Astrocyte of the spinal cord (primary cell): ENCODE data around the gene RHBDL2.
"Not testable (repeated sequence)": the region's sequence is repeated elsewhere in the genome, so short reads cannot be mapped to it uniquely, and the experiment has no call there.

ENCODE experiments used
- DNase-seq: peaks from one replicate; pipeline ENCODE4 v3.0.0; 2011; ENCODE audit warnings: low read depth, low spot score
- H3K4me3 ChIP-seq: 2 replicates; pipeline ENCODE4 v1.5.1; 2011; ENCODE audit warnings: low read depth, mild to moderate bottlenecking, low read length, moderate library complexity
- in situ Hi-C: cut with HindIII; loops from 2 replicates; pipeline ENCODE4 v1.10.0; 2017; ENCODE audit warnings: low sequenced_read_pairs
- TF ChIP-seq, protein P1 (sequence below): IDR thresholded peaks from 2 replicates; pipeline ENCODE4 v1.5.1; 2012; ENCODE audit warnings: low read depth, mild to moderate bottlenecking, low read length, inconsistent platforms

The RHBDL2 gene

GRCh38 chr1:38973659-38974437 is 32.2 kb upstream of the RHBDL2 start:
- H3K4me3 ChIP-seq, result no peak overlapping the region

DNA sequence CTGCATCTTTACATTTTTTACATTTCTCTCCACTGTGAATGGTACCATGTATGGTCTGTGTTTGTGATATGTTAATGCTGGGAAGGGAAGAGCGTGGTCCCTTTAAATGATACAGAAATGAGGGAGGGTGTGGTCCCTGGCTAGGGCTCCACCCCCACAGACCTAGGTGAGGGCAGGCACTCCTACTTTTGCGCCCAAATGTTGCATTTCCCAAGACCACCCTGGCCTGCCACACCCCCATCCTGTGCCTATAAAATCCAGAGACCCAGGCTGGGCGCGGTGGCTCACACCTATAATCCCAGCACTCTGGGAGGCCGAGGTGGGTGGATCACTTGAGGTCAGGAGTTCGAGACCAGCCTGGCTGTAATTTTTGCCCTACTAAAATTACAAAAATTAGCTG is 31.5 kb upstream of the RHBDL2 start:
- H3K4me3 ChIP-seq, in situ Hi-C loops, DNase-seq: not testable (repeated sequence)

More at GRCh38 chr1:38973659-38974437, 32.2 kb upstream of the RHBDL2 start:
- no peak for DNase-seq
- TF ChIP-seq, protein P1, sequence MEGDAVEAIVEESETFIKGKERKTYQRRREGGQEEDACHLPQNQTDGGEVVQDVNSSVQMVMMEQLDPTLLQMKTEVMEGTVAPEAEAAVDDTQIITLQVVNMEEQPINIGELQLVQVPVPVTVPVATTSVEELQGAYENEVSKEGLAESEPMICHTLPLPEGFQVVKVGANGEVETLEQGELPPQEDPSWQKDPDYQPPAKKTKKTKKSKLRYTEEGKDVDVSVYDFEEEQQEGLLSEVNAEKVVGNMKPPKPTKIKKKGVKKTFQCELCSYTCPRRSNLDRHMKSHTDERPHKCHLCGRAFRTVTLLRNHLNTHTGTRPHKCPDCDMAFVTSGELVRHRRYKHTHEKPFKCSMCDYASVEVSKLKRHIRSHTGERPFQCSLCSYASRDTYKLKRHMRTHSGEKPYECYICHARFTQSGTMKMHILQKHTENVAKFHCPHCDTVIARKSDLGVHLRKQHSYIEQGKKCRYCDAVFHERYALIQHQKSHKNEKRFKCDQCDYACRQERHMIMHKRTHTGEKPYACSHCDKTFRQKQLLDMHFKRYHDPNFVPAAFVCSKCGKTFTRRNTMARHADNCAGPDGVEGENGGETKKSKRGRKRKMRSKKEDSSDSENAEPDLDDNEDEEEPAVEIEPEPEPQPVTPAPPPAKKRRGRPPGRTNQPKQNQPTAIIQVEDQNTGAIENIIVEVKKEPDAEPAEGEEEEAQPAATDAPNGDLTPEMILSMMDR, result no peak
- in situ Hi-C loops, result no loop called here

DNA sequence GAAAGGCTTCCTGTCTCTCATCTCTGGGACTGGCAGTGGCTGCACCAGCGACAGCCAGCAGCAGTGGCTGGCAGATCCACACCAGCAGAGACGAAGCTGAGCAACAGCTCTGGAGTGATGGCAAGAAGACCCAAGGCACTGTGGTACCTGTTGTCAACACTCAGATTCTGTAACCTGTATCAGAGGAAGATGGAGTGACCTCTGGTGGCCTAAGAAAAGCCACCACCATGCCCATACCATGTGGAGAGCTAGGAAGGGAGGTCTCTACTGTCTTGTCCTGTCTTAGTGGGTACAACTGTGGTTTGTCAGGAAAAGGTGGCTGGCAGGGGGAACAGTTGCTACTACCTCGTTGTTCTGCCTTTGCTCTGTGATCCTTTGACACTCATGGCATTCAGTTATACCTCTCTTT is 22.5 kb upstream of the RHBDL2 start:
- H3K4me3 ChIP-seq, result no peak overlapping the region
- DNase-seq, result no peak
- TF ChIP-seq, protein P1, result no peak
- in situ Hi-C loops, result no loop called here

- no peak overlapping the region for H3K4me3 ChIP-seq
- DNase-seq, result no peak
- TF ChIP-seq, protein P1, result no peak
- in situ Hi-C loops, result no loop called here
These were observed 20.9 kb upstream of the RHBDL2 start for GRCh38 chr1:38962560-38962959.

GRCh38 chr1:38962113-38962512 is 20.5 kb upstream of the RHBDL2 start:
- H3K4me3 ChIP-seq, result no peak overlapping the region
- DNase-seq, result peak; percentile 50
- in situ Hi-C loops, result no loop called here
- TF ChIP-seq, protein P1, result no peak

GRCh38 chr1:38958967-38959366 is 17.3 kb upstream of the RHBDL2 start:
- peak; percentile 23 for DNase-seq
- no peak overlapping the region for H3K4me3 ChIP-seq
- TF ChIP-seq, protein P1, result no peak
- in situ Hi-C loops, result no loop called here

DNA sequence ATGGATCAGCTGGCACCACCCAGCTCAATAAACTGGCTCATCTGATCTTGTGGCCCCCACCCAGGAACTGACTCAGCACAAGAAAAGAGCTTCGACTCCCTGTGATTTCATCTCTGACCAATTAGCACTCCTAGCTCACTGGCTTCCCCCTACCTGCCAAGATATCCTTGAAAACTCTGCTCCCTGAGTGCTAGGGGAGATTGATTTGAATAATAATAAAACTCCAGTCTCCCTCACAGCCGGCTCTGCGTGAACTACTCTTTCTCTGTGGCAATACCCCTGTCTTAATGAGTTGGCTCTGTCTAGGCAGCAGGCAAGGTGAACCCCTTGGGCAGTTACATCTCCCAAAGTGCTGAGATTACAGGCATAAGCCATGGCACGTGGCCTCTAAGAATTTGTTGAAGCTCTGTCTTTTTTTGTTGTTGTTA is 11.8 kb upstream of the RHBDL2 start:
- in situ Hi-C loops, result no loop called here
- DNase-seq, result no peak
- TF ChIP-seq, protein P1, result no peak
- no peak overlapping the region for H3K4me3 ChIP-seq
